Retina (tissue), 1 donor: ENCODE data around the gene RGL4.
"Not testable (repeated sequence)": the region's sequence is repeated elsewhere in the genome, so short reads cannot be mapped to it uniquely, and the experiment has no call there.

ENCODE experiments used
- DNase-seq: peaks from one replicate; pipeline ENCODE4 v3.0.0-alpha.2; 2016

RGL4 gene

DNA sequence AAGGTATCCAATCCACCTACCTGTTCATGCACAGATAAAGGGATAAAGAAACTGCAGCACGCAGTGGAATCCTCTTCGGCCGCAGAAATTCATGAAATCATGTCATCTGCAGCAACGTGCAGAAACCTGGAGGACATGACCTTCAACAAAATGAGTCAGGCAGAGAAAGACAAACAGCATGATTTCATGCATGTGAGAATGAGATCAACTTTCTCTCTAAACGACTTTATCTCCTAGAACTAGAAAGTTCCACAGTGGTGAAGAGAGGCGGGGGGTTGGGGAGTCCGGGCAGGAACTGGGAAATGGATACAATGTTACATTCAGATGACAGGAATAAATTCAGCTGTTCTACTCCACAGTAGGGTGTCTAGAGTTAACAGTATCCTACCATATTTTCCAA lies 9.9 kb downstream of the RGL4 start:
- no peak for DNase-seq

- no peak for DNase-seq
These were observed 13.2 kb downstream of the RGL4 start for GRCh38 chr22:23704062-23704461.

GRCh38 chr22:23704829-23705228 lies 14.0 kb downstream of the RGL4 start:
- no peak for DNase-seq

DNA sequence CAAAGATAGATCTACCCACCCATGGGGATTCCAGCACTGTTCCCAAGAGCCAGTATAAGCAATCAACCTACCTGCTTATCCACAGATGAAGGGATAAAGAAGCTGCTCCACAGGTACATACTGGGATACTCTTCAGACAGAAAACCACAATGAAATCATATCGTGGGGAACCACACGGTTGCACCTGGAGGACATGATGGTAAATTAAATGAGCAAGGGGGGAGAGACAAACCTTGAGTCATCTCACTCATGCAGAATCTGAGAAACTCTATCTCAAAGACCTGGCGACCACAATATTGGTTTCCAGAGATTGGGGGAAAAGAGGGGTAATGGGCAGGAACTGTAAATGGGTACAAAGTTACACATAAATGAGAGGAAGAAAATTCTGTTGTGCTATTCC lies 14.5 kb downstream of the RGL4 start:
- DNase-seq: no peak

DNA sequence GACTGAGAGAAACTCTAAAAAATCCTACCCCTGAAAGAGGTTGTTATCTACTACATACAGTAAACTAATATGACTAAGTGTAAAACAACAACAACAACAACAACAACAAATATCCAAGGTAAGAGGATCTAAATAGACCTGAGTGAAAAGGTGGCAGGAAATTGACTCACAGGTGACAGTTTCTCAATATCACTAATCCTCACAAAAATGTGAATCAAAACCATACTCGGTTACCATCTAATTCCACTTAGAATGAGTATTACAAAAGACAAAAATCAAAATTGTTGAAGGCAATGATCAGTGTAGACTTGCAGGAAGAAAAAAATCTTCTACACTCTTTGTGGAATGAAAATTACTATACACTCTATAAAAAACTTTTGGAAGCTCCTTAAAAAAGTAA lies 17.5 kb downstream of the RGL4 start:
- no peak for DNase-seq

GRCh38 chr22:23709107-23709506 lies 18.3 kb downstream of the RGL4 start:
- DNase-seq: no peak

- no peak for DNase-seq
These were observed 21.4 kb downstream of the RGL4 start for GRCh38 chr22:23712256-23712655.

- no peak for DNase-seq
These were observed 23.1 kb downstream of the RGL4 start for GRCh38 chr22:23713696-23714595.

DNA sequence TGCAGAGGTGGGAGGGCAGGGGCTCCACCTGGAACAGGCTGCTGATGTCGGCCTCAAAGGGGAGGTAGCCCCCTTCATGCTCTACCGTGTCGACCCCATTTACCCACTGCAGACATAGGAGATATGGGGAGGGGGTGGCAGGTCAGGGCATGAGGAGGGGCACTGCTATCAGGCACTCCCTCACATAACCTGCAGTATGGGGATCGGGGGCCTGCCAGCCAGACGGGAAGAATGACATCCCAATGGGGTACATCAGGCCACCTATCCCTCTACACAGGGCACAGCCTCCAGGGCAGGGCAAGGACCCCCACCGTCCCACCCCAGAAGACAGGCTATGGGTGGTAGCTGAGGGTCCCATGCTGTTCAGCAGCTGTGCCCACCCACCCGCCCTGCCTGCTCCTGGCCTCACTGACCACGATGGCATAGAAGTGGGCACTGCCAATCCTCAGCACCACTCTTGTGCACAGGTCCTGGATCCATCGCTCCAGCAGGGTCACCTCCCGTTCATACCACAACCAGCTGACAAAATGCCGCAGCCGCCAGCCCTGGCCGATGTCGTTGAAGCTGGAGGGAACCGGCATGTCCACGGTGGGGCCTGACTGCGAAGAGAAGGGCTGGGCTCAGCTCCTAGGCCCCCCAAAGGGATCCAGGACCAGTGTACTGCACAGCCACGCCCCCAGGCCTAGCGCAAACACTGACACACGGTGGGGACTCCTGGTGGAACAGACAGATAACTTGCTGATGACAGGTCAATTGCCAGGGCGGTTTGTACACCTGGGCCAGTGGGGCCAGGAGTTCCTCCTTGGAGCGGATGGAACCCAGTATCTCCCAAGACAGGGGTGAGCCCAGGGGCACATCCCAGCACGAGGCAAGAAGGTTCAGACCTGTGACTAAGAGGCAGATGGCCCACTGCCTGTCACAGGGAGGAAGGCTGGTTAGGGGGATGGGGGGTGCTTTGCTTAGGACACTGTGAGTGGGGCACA lies 24.1 kb downstream of the RGL4 start:
- DNase-seq: no peak

DNA sequence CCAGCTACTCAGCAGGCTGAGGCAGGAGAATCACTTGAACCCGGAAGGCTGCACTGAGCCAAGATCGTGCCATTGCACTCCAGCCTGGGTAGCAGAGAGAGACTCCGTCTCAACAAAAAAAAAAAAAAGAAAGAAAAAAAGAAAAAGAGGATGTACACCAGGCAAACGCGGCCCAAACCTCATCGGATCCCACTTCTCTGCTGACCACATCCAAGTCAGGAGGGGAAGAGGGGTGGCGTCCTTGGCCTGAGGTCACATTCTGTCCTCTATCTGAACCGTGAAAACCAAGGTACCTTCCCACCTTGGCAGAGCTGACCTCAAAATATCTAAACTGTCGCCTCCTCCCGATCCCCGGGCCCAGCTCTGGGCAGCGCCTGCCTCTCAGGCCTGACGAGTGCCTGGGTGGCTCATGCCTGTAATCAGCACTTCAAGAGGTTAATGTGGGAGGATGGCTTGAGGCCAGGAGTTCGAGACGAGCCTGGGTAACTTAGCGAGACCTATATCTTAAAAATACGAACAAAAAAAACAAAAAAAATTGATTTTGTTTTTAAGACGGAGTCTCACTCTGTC lies 25.1 kb downstream of the RGL4 start:
- no peak for DNase-seq

GRCh38 chr22:23716811-23717801 lies 26.3 kb downstream of the RGL4 start:
- DNase-seq: peak; percentile 96

- no peak for DNase-seq
These were observed 27.8 kb downstream of the RGL4 start for GRCh38 chr22:23718371-23719165.

DNA sequence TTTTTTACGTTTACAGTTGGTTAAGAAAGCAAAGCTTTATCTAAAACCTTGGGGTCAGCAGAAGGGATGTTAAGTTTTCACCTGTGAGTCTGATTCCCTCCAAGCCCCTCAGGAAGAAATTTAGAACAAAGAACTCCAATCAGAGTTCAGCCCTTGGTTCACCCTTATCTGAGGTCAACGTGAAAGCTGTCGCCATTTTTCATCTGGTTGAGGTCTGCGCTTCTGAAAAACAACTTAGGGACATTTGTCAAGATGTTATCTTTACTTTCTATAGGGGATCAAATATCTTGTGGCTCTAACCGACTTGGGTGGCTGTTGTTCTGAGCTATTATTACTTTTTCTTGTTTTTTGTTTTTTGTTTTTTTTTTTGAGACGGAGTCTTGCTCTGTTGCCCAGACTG lies 30.0 kb downstream of the RGL4 start:
- DNase-seq: no peak

GRCh38 chr22:23722160-23722559 lies 31.3 kb downstream of the RGL4 start:
- no peak for DNase-seq

GRCh38 chr22:23722724-23723123 lies 31.9 kb downstream of the RGL4 start:
- no peak for DNase-seq

DNA sequence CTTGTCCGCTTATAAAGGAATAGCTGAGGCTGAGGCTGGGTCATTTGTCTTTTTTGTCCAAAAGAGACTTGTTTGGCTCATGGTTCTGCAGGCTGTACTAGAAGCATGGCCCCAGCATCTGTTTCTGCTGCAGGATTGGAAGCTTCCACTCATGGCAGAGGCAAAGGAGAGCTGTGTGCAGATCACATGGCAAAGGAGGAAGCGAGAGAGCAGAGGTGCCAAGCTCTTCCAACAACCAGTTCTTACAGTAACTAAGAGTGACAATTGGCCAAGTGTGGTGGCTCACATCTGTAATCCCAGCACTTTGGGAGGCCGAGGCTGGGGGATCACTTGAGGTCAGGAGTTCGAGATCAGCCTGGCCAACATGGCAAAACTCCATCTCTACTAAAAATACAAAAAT lies 37.3 kb downstream of the RGL4 start:
- DNase-seq: not testable (repeated sequence)

GRCh38 chr22:23737696-23738095 lies 46.9 kb downstream of the RGL4 start:
- DNase-seq: no peak

DNA sequence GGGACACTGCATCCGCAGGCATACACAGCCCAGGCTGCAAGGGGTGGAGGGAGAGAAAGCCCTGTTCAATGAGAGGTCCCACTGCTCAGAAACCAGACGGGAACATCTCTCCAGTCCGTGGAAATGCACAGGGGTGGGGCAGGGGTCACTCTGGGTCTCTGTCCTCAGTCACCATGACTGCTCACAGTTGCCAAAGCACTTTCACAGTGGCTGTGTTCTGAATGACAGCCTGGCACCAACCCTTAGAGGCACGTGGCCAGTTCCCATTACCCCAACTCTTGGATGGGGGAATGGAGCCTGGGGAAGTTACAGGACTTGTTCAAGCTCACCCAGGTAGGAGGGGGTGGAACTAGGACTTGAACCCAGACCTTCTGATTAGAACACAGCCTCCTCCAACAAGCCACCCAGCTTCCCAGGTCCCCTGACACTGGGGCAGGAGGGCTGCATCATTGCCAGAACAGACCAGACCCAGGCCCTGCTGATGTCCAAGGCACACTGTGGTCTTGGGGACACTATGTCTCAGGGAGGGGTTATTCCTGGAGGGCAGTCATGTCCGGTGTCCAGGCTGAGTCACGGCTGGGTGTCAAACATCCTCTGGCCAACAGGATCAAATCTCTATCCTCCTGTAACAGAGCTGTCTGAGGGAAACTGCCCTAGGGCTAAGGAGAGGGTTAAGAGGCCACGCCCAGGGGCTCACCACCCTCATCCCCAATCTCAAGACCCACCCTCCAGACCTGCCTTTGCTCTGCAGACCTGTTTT lies 51.9 kb downstream of the RGL4 start:
- no peak for DNase-seq

GRCh38 chr22:23743303-23743705 lies 52.5 kb downstream of the RGL4 start:
- DNase-seq: no peak

DNA sequence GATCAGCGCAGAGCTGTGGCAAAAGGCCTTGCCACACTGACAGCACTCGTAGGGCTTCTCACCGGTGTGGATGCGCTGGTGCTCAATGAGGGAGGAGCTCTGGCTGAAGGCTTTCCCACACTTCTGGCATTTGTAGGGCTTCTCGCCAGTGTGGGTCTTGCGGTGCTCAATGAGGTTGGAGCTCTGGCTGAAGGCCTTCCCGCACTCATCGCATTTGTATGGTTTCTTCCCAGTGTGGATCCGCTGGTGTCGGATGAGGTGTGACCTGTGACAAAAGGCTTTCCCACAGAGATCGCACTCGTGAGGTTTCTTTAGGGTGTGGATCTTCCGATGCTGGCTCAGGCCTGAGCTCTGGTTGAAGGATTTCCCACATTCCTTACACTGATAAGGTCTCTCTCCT lies 53.2 kb downstream of the RGL4 start:
- no peak for DNase-seq
